K562 (cell line): ENCODE results near the gene ITSN1. TPM values are rescaled to one million over a fixed set of nuclear protein-coding genes. Genes with fewer than 3 reads are reported as not detected.

Experiments
- ATAC-seq: fragments of 200-7000 bp; cut with Tn5 transposase; 3 replicates; pipeline ENCODE4 v1.9.1; 2020; ENCODE audit warnings: moderate library complexity
- BruUV-seq: library from RNA; stranded (reverse); fragments of 400-500 nt; replicated peaks from 2 replicates; lab custom pipeline; 2021; lab: Mats Ljungman, UMichigan
- CTCF ChIA-PET: fragments of 300-600 bp; formaldehyde crosslinking; extraction: SDS; loops from one replicate; lab custom pipeline; 2021; ENCODE audit warnings: low intra/inter-chr PET ratio; lab: Yijun Ruan, JAX
- POLR2A ChIA-PET: fragments of 300-600, 350-650 bp; sonication (Branson Sonifier 250); formaldehyde crosslinking; extraction: SDS; loops from one replicate; lab custom pipeline; 2021; ENCODE audit warnings: antibody characterized with exemption, inconsistent platforms; lab: Yijun Ruan, JAX
- DNase-seq, 4 experiments: peaks; one replicate each; pipeline versions ENCODE4 v3.0.0 to v3.0.0-alpha.2; 2011 to 2018; ENCODE audit warnings: low spot score in 3 of 4, mixed read lengths in 3 of 4; ENCODE audit errors: extremely low read depth in 1 of 4
- FAIRE-seq: peaks from 2 replicates; lab custom pipeline; 2011; peaks lifted over from hg19 to GRCh38; lab: Jason Lieb, UNC
- H2AFZ ChIP-seq: 2 replicates; pipeline ENCODE4 v1.6.0; 2011; ENCODE audit warnings: low read depth, low read length, control low read depth, inconsistent platforms
- H3K27ac ChIP-seq: fragments of 200-600 bp; 3 replicates; pipeline ENCODE4 v1.8.0; 2011; ENCODE audit warnings: low read depth, mild to moderate bottlenecking, control low read depth, inconsistent platforms, low read length, moderate library complexity, mixed read lengths; ENCODE audit errors: extremely low read depth
- H3K27me3 ChIP-seq, 2 experiments: fragments of 300-600 bp in 1 of 2; 2 replicates in 1 of 2; 3 replicates in 1 of 2; pipeline versions ENCODE4 v1.6.0 to v1.8.0; 2011; ENCODE audit warnings: inconsistent platforms in 2 of 2, low read length in 2 of 2, mild to moderate bottlenecking in 1 of 2, mixed read lengths in 1 of 2, moderate library complexity in 1 of 2; ENCODE audit not compliant: control insufficient read depth in 2 of 2, insufficient read depth in 2 of 2
- H3K36me3 ChIP-seq: fragments of 300-600 bp; 3 replicates; pipeline ENCODE4 v1.8.0; 2011; ENCODE audit warnings: mild to moderate bottlenecking, low read length, inconsistent platforms; ENCODE audit not compliant: control insufficient read depth, insufficient read depth
- H3K4me1 ChIP-seq, 2 experiments: fragments of 200-600 bp in 1 of 2; replicated peaks in 1 of 2; 2 replicates in 1 of 2; 3 replicates in 1 of 2; pipeline versions ENCODE4 v1.5.1 to v1.8.0; 2011; ENCODE audit warnings: inconsistent platforms in 2 of 2, low read length in 2 of 2, mild to moderate bottlenecking in 1 of 2, mixed read lengths in 1 of 2, moderate library complexity in 1 of 2; ENCODE audit not compliant: control insufficient read depth in 2 of 2, insufficient read depth in 2 of 2
- H3K4me2 ChIP-seq: 2 replicates; pipeline ENCODE4 v1.6.1; 2011; ENCODE audit warnings: low read length, control low read depth, inconsistent platforms, mixed read lengths; ENCODE audit not compliant: insufficient read depth
- H3K4me3 ChIP-seq: fragments of 200-600 bp; sonication (generic), shearing (Covaris generic); 2 replicates; pipeline ENCODE4 v1.5.1; 2016; ENCODE audit warnings: control low read depth, inconsistent platforms
- H3K79me2 ChIP-seq: fragments of 200-600 bp; 3 replicates; pipeline ENCODE4 v1.8.0; 2011; ENCODE audit warnings: low read length, inconsistent platforms; ENCODE audit not compliant: control insufficient read depth, insufficient read depth
- H3K9ac ChIP-seq, 2 experiments: 2 replicates each; pipeline versions ENCODE4 v1.6.0 to v1.6.1; 2011; ENCODE audit warnings: low read depth in 2 of 2, low read length in 2 of 2, control low read depth in 1 of 2, inconsistent platforms in 1 of 2, mild to moderate bottlenecking in 1 of 2, mixed read lengths in 1 of 2; ENCODE audit not compliant: insufficient read depth in 1 of 2
- H3K9me1 ChIP-seq: one replicate; pipeline ENCODE4 v1.6.0; 2011; ENCODE audit warnings: inconsistent platforms, mild to moderate bottlenecking, low read length, moderate library complexity; ENCODE audit not compliant: control insufficient read depth, insufficient read depth
- H3K9me3 ChIP-seq: replicated peaks from 2 replicates; pipeline ENCODE4 v1.5.1; 2011; ENCODE audit warnings: low read depth, low read length, inconsistent platforms; ENCODE audit not compliant: control insufficient read depth, insufficient read depth
- H4K20me1 ChIP-seq: replicated peaks from 2 replicates; pipeline ENCODE4 v1.6.1; 2011; ENCODE audit warnings: low read length, inconsistent platforms, mixed read lengths; ENCODE audit not compliant: control insufficient read depth, insufficient read depth
- E2F5 ChIP-seq: sonication (generic); formaldehyde crosslinking; IDR thresholded peaks from 2 replicates; pipeline ENCODE4 v1.8.0; 2022; ENCODE audit warnings: mild to moderate bottlenecking, missing genetic modification reagents
- HMGXB4 ChIP-seq: sonication (generic); formaldehyde crosslinking; IDR thresholded peaks from 2 replicates; pipeline ENCODE4 v1.8.1; 2023; ENCODE audit warnings: mild to moderate bottlenecking, missing genetic modification reagents
- MAFG ChIP-seq: fragments of 450-650 bp; conservative IDR thresholded peaks from 2 replicates; pipeline ENCODE4 v1.6.1; 2016; ENCODE audit warnings: missing genetic modification characterization, missing compliant biosample characterization
- NFRKB ChIP-seq: fragments of 450-650 bp; IDR thresholded peaks from 2 replicates; pipeline ENCODE4 v1.6.1; 2016; ENCODE audit warnings: low read depth
- RFX7 ChIP-seq: fragments of 250-450 bp; sonication (Bioruptor Pico); IDR thresholded peaks from 2 replicates; pipeline ENCODE4 v1.5.1; 2021; ENCODE audit warnings: mild to moderate bottlenecking
- TBL1XR1 ChIP-seq, 2 experiments: IDR thresholded peaks; 2 replicates each; pipeline ENCODE4 v1.6.1; 2012; ENCODE audit warnings: improper control_type of control experiment in 2 of 2, low read length in 2 of 2, mild to moderate bottlenecking in 1 of 2
- TFE3 ChIP-seq: fragments of 450-650 bp; formaldehyde crosslinking; IDR thresholded peaks from 2 replicates; pipeline ENCODE4 v1.4.0; 2020; ENCODE audit warnings: mild to moderate bottlenecking, mixed read lengths
- ZNF445 ChIP-seq: fragments of 250-450 bp; sonication (Bioruptor Pico); IDR thresholded peaks from 2 replicates; pipeline ENCODE4 v1.4.0; 2020; ENCODE audit warnings: low read depth, mild to moderate bottlenecking, moderate library complexity
- WGBS: fragments of 100-300 bp; shearing (Covaris generic); methylation state at CpG from one replicate; pipeline ENCODE4 v1.1.6; 2016; ENCODE audit warnings: low coverage, mixed read lengths; ENCODE audit not compliant: insufficient coverage; ENCODE audit errors: missing lambda C conversion rate; 5-methylcytosine and 5-hydroxymethylcytosine counted together
- in situ Hi-C: fragments of 300-500 bp; cut with MboI; formaldehyde crosslinking; loops from 4 replicates; pipeline ENCODE4 v1.15.0; 2018; ENCODE audit warnings: inconsistent platforms, mixed read lengths
- intact Hi-C: fragments of 100-400 bp; cut with micrococcal nuclease; formaldehyde crosslinking; loops from 2 replicates; pipeline ENCODE4 v1.14.2; 2022
- polyA plus RNA-seq, 8 experiments: library from polyadenylated mRNA; depleted of rRNA in 4 of 8; stranded (reverse) in 5 of 8; unstranded in 3 of 8; fragments of >200 nt; fragmentation: Nextera tagmentation in 2 of 8; fragmentation: Illumina TruSeq in 1 of 8; extraction: Ambion mirVana in 2 of 8; extraction: Trizol in 1 of 8; gene quantifications; 2 replicates each; pipeline versions ENCODE4 v1.2.1 to v1.2.3, GENCODE V29; 2011 to 2014; ENCODE audit warnings: inconsistent platforms in 1 of 8, missing spikeins in 1 of 8
- total RNA-seq, 7 experiments: library from RNA; depleted of rRNA in 6 of 7; stranded (reverse); fragments of >200 nt in 6 of 7; fragmentation: Illumina TruSeq in 2 of 7; extraction: Trizol in 2 of 7; gene quantifications; 2 replicates each; pipeline versions ENCODE4 v1.2.1 to v1.2.3, GENCODE V29; 2011 to 2021; ENCODE audit warnings: low replicate concordance in 1 of 7

ITSN1 gene
- total and polyA plus RNA-seq, 9 of the 15 experiments (the other 6 are each of a cell fraction or from before 2014, with no cell fraction given): 1.1 to 12.6 (median 4.8) TPM

- H3K9me3 ChIP-seq: no peaks in the 10 kb centered on the region
- 17% methylated on average over 3 of the region's 3 CpGs for WGBS
- in situ Hi-C loops (no loop called here), intact Hi-C loops (no loop called here)
- no peak for ATAC-seq
- no peaks in the 10 kb centered on the region for H3K79me2 ChIP-seq
- no TSS peak for BruUV-seq
- H3K4me3 ChIP-seq: no peak overlapping the region
- H3K27ac ChIP-seq: no peak overlapping the region
- DNase-seq: no peak
- H3K9me1 ChIP-seq: no peaks in the 10 kb centered on the region
- H3K4me1 ChIP-seq: peaks cover 0 to 17% of the 10 kb centered on the region in 2 experiments; a peak in 3 of 5 replicates
- TF ChIP-seq MAFG (tag) (no peak), TFE3 (CRISPR knock-in tag) (no peak), NFRKB (no peak), HMGXB4 (no peak), ZNF445 (CRISPR knock-in tag) (no peak), RFX7 (CRISPR knock-in tag) (no peak), E2F5 (CRISPR knock-in tag) (no peak), TBL1XR1 (IDR thresholded peaks at IDR 0.05; ENCODE audit: low read length in 2 of 2) (no peak)
- no peaks in the 10 kb centered on the region for H4K20me1 ChIP-seq
- CTCF ChIA-PET: no interaction called here
- POLR2A ChIA-PET: interaction anchor here (0.6 to 1.7 kb wide), 2 partner anchors 9 to 41 kb away, joined by 3 to 5 read pairs; no protein-coding TSS in a partner anchor
- no peak overlapping the region for H3K4me2 ChIP-seq
- H2AFZ ChIP-seq: no peak overlapping the region
- no peak for FAIRE-seq
- H3K9ac ChIP-seq: no peak overlapping the region
- H3K27me3 ChIP-seq: peaks cover 4% of the 10 kb centered on the region in 2 experiments; a peak in 1 of 5 replicates
- H3K36me3 ChIP-seq: no peaks in the 10 kb centered on the region
Observed at GRCh38 chr21:33686386-33686785, 44.1 kb downstream of the ITSN1 start.
